WTC11 (cell line): ENCODE data around the gene CHEK2. TPM values are rescaled to one million over a fixed set of nuclear protein-coding genes. Genes with fewer than 3 reads are reported as not detected.

ENCODE experiments used
- ATAC-seq: fragments of 200-7000 bp; cut with Tn5 transposase; 2 replicates; pipeline ENCODE4 v1.10.0; 2021; ENCODE audit warnings: mild to moderate bottlenecking, moderate library complexity
- CTCF ChIA-PET: fragments of 300-600 bp; sonication (Branson Sonifier 250); formaldehyde crosslinking; loops from one replicate; lab custom pipeline; 2021; ENCODE audit warnings: antibody characterized with exemption; lab: Charles Lee
- POLR2A ChIA-PET: fragments of 350-600 bp; sonication (Branson Sonifier 250); formaldehyde crosslinking; loops from one replicate; lab custom pipeline; 2021; ENCODE audit warnings: antibody characterized with exemption; lab: Charles Lee
- DNase-seq: peaks from one replicate; pipeline ENCODE4 v3.0.0; 2021; ENCODE audit warnings: low spot score
- H3K27ac Mint-ChIP-seq: 2 replicates; pipeline ENCODE4 v1.8.0; 2021; ENCODE audit warnings: mixed read lengths
- H3K27me3 Mint-ChIP-seq: 2 replicates; pipeline ENCODE4 v1.8.0; 2021; ENCODE audit warnings: low read depth, mild to moderate bottlenecking, moderate library complexity, mixed read lengths
- H3K36me3 Mint-ChIP-seq: 2 replicates; pipeline ENCODE4 v1.8.0; 2021; ENCODE audit warnings: mixed read lengths
- H3K4me1 Mint-ChIP-seq: 2 replicates; pipeline ENCODE4 v1.8.0; 2022; ENCODE audit warnings: mixed read lengths
- H3K4me3 Mint-ChIP-seq: 2 replicates; pipeline ENCODE4 v1.8.0; 2021; ENCODE audit warnings: mild to moderate bottlenecking, moderate library complexity, mixed read lengths
- H3K9me3 Mint-ChIP-seq: 2 replicates; pipeline ENCODE4 v1.8.0; 2021; ENCODE audit warnings: mixed read lengths
- ELF4 ChIP-seq: sonication (generic); formaldehyde crosslinking; IDR thresholded peaks from 2 replicates; pipeline ENCODE4 v1.8.1; 2022; ENCODE audit warnings: low read depth, mild to moderate bottlenecking, moderate library complexity, missing genetic modification reagents
- FOXP1 ChIP-seq: sonication (generic); formaldehyde crosslinking; IDR thresholded peaks from 2 replicates; pipeline ENCODE4 v1.8.0; 2022; ENCODE audit warnings: missing genetic modification reagents, mild to moderate bottlenecking, moderate library complexity, borderline replicate concordance
- GABPB1 ChIP-seq: sonication (generic); formaldehyde crosslinking; IDR thresholded peaks from 2 replicates; pipeline ENCODE4 v1.8.1; 2023; ENCODE audit warnings: mild to moderate bottlenecking, missing genetic modification reagents
- PREB ChIP-seq: sonication (generic); formaldehyde crosslinking; IDR thresholded peaks from 2 replicates; pipeline ENCODE4 v1.8.1; 2022; ENCODE audit warnings: mild to moderate bottlenecking, missing genetic modification reagents, moderate library complexity, borderline replicate concordance
- SMAD3 ChIP-seq: sonication (generic); formaldehyde crosslinking; IDR thresholded peaks from 2 replicates; pipeline ENCODE4 v1.8.0; 2022; ENCODE audit warnings: missing genetic modification reagents, mild to moderate bottlenecking, borderline replicate concordance
- TP53 ChIP-seq: sonication (generic); formaldehyde crosslinking; IDR thresholded peaks from 2 replicates; pipeline ENCODE4 v1.8.1; 2023; ENCODE audit warnings: mild to moderate bottlenecking, missing genetic modification reagents
- total RNA-seq: library from RNA; stranded (reverse); gene quantifications from 3 replicates; pipeline ENCODE4 v1.2.3, GENCODE V29; 2021
- TF ChIP-seq, protein P1 (sequence below): sonication (generic); formaldehyde crosslinking; IDR thresholded peaks from 2 replicates; pipeline ENCODE4 v1.8.0; 2022; ENCODE audit warnings: mild to moderate bottlenecking, missing genetic modification reagents
- TF ChIP-seq, protein P2 (sequence below): sonication (generic); formaldehyde crosslinking; IDR thresholded peaks from 2 replicates; pipeline ENCODE4 v1.8.1; 2023; ENCODE audit warnings: mild to moderate bottlenecking, missing genetic modification reagents, moderate library complexity
- TF ChIP-seq, protein P3 (sequence below): sonication (generic); formaldehyde crosslinking; IDR thresholded peaks from 2 replicates; pipeline ENCODE4 v1.8.0; 2022; ENCODE audit warnings: missing genetic modification reagents
- TF ChIP-seq, protein P4 (sequence below): sonication (generic); formaldehyde crosslinking; IDR thresholded peaks from 2 replicates; pipeline ENCODE4 v1.8.1; 2022; ENCODE audit warnings: missing genetic modification reagents, borderline replicate concordance
- TF ChIP-seq, protein P5 (sequence below): sonication (generic); formaldehyde crosslinking; IDR thresholded peaks from 2 replicates; pipeline ENCODE4 v1.8.1; 2023; ENCODE audit warnings: mild to moderate bottlenecking, moderate library complexity, missing genetic modification reagents
- TF ChIP-seq, protein P6 (sequence below): sonication (generic); formaldehyde crosslinking; IDR thresholded peaks from 2 replicates; pipeline ENCODE4 v1.8.0; 2022; ENCODE audit warnings: mild to moderate bottlenecking, missing genetic modification reagents

Gene CHEK2
- total RNA-seq, 1 experiment from 2014 or later, result 124 TPM

DNA sequence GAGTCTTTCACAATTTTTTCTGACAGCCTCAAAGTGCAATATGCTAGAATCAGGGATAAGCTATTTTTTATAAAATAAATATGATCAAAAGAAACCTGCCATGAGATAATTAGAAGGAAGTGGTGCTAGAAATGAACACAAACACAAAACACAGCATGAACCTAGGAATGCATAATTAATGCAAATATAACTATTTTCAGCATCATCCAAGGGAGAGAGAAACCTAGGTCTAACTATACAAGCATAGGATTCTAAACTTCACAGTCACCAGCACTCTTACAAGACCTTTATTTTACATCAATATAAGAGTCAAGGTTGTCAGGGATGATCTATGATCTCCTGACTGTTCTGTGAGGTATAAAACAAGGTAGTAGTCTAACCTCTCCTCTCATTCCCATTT lies 91.2 kb downstream of the CHEK2 start:
- POLR2A ChIA-PET, result no interaction called here
- TF ChIP-seq GABPB1 (CRISPR knock-in tag) (no peak), FOXP1 (CRISPR knock-in tag) (no peak), TP53 (CRISPR knock-in tag) (no peak), PREB (CRISPR knock-in tag) (no peak), ELF4 (no peak), SMAD3 (CRISPR knock-in tag) (no peak)
- TF ChIP-seq, protein P1, sequence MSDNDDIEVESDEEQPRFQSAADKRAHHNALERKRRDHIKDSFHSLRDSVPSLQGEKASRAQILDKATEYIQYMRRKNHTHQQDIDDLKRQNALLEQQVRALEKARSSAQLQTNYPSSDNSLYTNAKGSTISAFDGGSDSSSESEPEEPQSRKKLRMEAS (CRISPR knock-in tag), result no peak
- TF ChIP-seq, protein P2, sequence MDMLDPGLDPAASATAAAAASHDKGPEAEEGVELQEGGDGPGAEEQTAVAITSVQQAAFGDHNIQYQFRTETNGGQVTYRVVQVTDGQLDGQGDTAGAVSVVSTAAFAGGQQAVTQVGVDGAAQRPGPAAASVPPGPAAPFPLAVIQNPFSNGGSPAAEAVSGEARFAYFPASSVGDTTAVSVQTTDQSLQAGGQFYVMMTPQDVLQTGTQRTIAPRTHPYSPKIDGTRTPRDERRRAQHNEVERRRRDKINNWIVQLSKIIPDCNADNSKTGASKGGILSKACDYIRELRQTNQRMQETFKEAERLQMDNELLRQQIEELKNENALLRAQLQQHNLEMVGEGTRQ (CRISPR knock-in tag), result no peak
- TF ChIP-seq, protein P3, sequence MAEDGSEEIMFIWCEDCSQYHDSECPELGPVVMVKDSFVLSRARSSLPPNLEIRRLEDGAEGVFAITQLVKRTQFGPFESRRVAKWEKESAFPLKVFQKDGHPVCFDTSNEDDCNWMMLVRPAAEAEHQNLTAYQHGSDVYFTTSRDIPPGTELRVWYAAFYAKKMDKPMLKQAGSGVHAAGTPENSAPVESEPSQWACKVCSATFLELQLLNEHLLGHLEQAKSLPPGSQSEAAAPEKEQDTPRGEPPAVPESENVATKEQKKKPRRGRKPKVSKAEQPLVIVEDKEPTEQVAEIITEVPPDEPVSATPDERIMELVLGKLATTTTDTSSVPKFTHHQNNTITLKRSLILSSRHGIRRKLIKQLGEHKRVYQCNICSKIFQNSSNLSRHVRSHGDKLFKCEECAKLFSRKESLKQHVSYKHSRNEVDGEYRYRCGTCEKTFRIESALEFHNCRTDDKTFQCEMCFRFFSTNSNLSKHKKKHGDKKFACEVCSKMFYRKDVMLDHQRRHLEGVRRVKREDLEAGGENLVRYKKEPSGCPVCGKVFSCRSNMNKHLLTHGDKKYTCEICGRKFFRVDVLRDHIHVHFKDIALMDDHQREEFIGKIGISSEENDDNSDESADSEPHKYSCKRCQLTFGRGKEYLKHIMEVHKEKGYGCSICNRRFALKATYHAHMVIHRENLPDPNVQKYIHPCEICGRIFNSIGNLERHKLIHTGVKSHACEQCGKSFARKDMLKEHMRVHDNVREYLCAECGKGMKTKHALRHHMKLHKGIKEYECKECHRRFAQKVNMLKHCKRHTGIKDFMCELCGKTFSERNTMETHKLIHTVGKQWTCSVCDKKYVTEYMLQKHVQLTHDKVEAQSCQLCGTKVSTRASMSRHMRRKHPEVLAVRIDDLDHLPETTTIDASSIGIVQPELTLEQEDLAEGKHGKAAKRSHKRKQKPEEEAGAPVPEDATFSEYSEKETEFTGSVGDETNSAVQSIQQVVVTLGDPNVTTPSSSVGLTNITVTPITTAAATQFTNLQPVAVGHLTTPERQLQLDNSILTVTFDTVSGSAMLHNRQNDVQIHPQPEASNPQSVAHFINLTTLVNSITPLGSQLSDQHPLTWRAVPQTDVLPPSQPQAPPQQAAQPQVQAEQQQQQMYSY (CRISPR knock-in tag), result no peak
- TF ChIP-seq, all 79 proteins: peak for 0
- no peak overlapping the region for H3K27ac Mint-ChIP-seq
- CTCF ChIA-PET, result no interaction called here
- no peak for DNase-seq
- H3K4me1 Mint-ChIP-seq, result peaks cover 11% of the 10 kb centered on the region
- H3K4me3 Mint-ChIP-seq, result no peak overlapping the region
- ATAC-seq, result no peak
- H3K9me3 Mint-ChIP-seq, result peaks cover 13% of the 10 kb centered on the region
- 0 out of 2 replicates have a peak, but pooled peaks cover 6% of the 10 kb centered on the region for H3K36me3 Mint-ChIP-seq
- no peaks in the 10 kb centered on the region for H3K27me3 Mint-ChIP-seq

- Mint-ChIP-seq H3K4me3 (no peak overlapping the region), H3K9me3 (peaks cover 13% of the 10 kb centered on the region), H3K27ac (no peak overlapping the region), H3K4me1 (peaks cover 11% of the 10 kb centered on the region), H3K27me3 (no peaks in the 10 kb centered on the region), H3K36me3 (0 out of 2 replicates have a peak, but pooled peaks cover 6% of the 10 kb centered on the region)
- TF ChIP-seq, protein P4, sequence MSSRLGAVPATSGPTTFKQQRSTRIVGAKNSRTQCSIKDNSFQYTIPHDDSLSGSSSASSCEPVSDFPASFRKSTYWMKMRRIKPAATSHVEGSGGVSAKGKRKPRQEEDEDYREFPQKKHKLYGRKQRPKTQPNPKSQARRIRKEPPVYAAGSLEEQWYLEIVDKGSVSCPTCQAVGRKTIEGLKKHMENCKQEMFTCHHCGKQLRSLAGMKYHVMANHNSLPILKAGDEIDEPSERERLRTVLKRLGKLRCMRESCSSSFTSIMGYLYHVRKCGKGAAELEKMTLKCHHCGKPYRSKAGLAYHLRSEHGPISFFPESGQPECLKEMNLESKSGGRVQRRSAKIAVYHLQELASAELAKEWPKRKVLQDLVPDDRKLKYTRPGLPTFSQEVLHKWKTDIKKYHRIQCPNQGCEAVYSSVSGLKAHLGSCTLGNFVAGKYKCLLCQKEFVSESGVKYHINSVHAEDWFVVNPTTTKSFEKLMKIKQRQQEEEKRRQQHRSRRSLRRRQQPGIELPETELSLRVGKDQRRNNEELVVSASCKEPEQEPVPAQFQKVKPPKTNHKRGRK (CRISPR knock-in tag), result no peak
- TF ChIP-seq, protein P5, sequence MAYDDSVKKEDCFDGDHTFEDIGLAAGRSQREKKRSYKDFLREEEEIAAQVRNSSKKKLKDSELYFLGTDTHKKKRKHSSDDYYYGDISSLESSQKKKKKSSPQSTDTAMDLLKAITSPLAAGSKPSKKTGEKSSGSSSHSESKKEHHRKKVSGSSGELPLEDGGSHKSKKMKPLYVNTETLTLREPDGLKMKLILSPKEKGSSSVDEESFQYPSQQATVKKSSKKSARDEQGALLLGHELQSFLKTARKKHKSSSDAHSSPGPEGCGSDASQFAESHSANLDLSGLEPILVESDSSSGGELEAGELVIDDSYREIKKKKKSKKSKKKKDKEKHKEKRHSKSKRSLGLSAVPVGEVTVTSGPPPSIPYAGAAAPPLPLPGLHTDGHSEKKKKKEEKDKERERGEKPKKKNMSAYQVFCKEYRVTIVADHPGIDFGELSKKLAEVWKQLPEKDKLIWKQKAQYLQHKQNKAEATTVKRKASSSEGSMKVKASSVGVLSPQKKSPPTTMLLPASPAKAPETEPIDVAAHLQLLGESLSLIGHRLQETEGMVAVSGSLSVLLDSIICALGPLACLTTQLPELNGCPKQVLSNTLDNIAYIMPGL (CRISPR knock-in tag), result no peak
- TF ChIP-seq, protein P6, sequence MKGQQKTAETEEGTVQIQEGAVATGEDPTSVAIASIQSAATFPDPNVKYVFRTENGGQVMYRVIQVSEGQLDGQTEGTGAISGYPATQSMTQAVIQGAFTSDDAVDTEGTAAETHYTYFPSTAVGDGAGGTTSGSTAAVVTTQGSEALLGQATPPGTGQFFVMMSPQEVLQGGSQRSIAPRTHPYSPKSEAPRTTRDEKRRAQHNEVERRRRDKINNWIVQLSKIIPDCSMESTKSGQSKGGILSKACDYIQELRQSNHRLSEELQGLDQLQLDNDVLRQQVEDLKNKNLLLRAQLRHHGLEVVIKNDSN (CRISPR knock-in tag), result no peak
- CTCF ChIA-PET, result no interaction called here
- POLR2A ChIA-PET, result no interaction called here
- ATAC-seq, result no peak
- DNase-seq, result no peak
Measured at GRCh38 chr22:28648792-28649191, 92.8 kb downstream of the CHEK2 start.
